GM12878 (cell line): ENCODE measurements around the gene IRAG1. TPM values are rescaled to one million over a fixed set of nuclear protein-coding genes. Genes with fewer than 3 reads are reported as not detected.

Experiments used
- ATAC-seq: fragments of 200-7000 bp; cut with Tn5 transposase; 3 replicates; pipeline ENCODE4 v1.9.1; 2020; ENCODE audit warnings: mild to moderate bottlenecking, moderate library complexity
- BruUV-seq: library from RNA; stranded (reverse); fragments of 400-500 nt; replicated peaks from 2 replicates; lab custom pipeline; 2021; lab: Mats Ljungman, UMichigan
- CTCF ChIA-PET: fragments of 300-600 bp; sonication (Branson Sonifier 250); formaldehyde crosslinking; extraction: SDS; loops from one replicate; lab custom pipeline; 2021; ENCODE audit warnings: inconsistent platforms; lab: Yijun Ruan, JAX
- POLR2A ChIA-PET: fragments of 350-600 bp; formaldehyde crosslinking; extraction: SDS; loops from one replicate; lab custom pipeline; 2021; ENCODE audit warnings: inconsistent platforms; lab: Charles Lee
- RAD21 ChIA-PET: fragments of 300-600 bp; sonication (Branson Sonifier 250); formaldehyde crosslinking; loops from one replicate; lab custom pipeline; 2023; ENCODE audit warnings: antibody characterized with exemption; ENCODE audit not compliant: unreplicated experiment; lab: Charles Lee
- SMC1A ChIA-PET: fragments of 300-600 bp; sonication (Branson Sonifier 250); formaldehyde crosslinking; loops from one replicate; lab custom pipeline; 2023; ENCODE audit not compliant: unreplicated experiment, uncharacterized antibody; lab: Charles Lee
- DNase-seq: peaks from one replicate; pipeline ENCODE4 v3.0.0-alpha.2; 2011; ENCODE audit warnings: low read depth, low spot score
- FAIRE-seq: peaks from 3 replicates; lab custom pipeline; 2011; peaks lifted over from hg19 to GRCh38; lab: Jason Lieb, UNC
- H2AFZ ChIP-seq: 2 replicates; pipeline ENCODE4 v1.6.0; 2011; ENCODE audit warnings: low read depth, low read length, control low read depth; ENCODE audit not compliant: control insufficient read depth
- H3K27ac ChIP-seq: 2 replicates; pipeline ENCODE4 v1.5.1; 2011; ENCODE audit warnings: control low read depth; ENCODE audit not compliant: control insufficient read depth, insufficient read depth
- H3K27me3 ChIP-seq, 2 experiments: replicated peaks in 1 of 2; 2 replicates each; pipeline versions ENCODE4 v1.6.0 to v1.6.1; 2011; ENCODE audit warnings: low read length in 1 of 2; ENCODE audit not compliant: control insufficient read depth in 2 of 2, insufficient read depth in 2 of 2
- H3K36me3 ChIP-seq, 2 experiments: 2 replicates each; pipeline ENCODE4 v1.5.1; 2011; ENCODE audit warnings: low read length in 1 of 2; ENCODE audit not compliant: control insufficient read depth in 2 of 2, insufficient read depth in 2 of 2
- H3K4me1 ChIP-seq: 2 replicates; pipeline ENCODE4 v1.6.1; 2011; ENCODE audit warnings: mild to moderate bottlenecking, low read length, moderate library complexity, mixed read lengths; ENCODE audit not compliant: control insufficient read depth, insufficient read depth
- H3K4me2 ChIP-seq: 2 replicates; pipeline ENCODE4 v1.6.0; 2011; ENCODE audit warnings: control low read depth; ENCODE audit not compliant: control insufficient read depth, insufficient read depth
- H3K4me3 ChIP-seq: fragments of 200-600 bp; sonication (generic); 2 replicates; pipeline ENCODE4 v1.5.1; 2016
- H3K79me2 ChIP-seq: 2 replicates; pipeline ENCODE4 v1.6.0; 2011; ENCODE audit warnings: low read length; ENCODE audit not compliant: control insufficient read depth, insufficient read depth
- H3K9ac ChIP-seq: 2 replicates; pipeline ENCODE4 v1.8.0; 2011; ENCODE audit warnings: low read length, control low read depth, mixed read lengths; ENCODE audit not compliant: control insufficient read depth, insufficient read depth
- H3K9me3 ChIP-seq: replicated peaks from 3 replicates; pipeline ENCODE4 v1.5.1; 2011; ENCODE audit warnings: mild to moderate bottlenecking, low read length; ENCODE audit not compliant: control insufficient read depth, insufficient read depth
- H4K20me1 ChIP-seq: 2 replicates; pipeline ENCODE4 v1.6.0; 2011; ENCODE audit not compliant: control insufficient read depth, insufficient read depth
- ASH2L ChIP-seq: fragments of 300-600, 200-600 bp; sonication (generic); IDR thresholded peaks from 2 replicates; pipeline ENCODE4 v1.6.1; 2017; ENCODE audit warnings: low read depth, mild to moderate bottlenecking, borderline replicate concordance
- CHD1 ChIP-seq: IDR thresholded peaks from 2 replicates; pipeline ENCODE4 v1.6.1; 2012; ENCODE audit warnings: low read depth, low read length, improper control_type of control experiment
- FOS ChIP-seq: IDR thresholded peaks from 3 replicates; pipeline ENCODE4 v1.6.1; 2011; ENCODE audit warnings: borderline replicate concordance; ENCODE audit not compliant: insufficient read length; ENCODE audit errors: extremely low read depth
- NKRF ChIP-seq: fragments of 450-650 bp; conservative IDR thresholded peaks from 2 replicates; pipeline ENCODE4 v1.6.1; 2017; ENCODE audit warnings: mild to moderate bottlenecking, moderate library complexity
- NRF1 ChIP-seq: conservative IDR thresholded peaks from 2 replicates; pipeline ENCODE4 v1.6.1; 2011; ENCODE audit warnings: mild to moderate bottlenecking, low read depth, low read length, improper control_type of control experiment
- RCOR1 ChIP-seq: conservative IDR thresholded peaks from 2 replicates; pipeline ENCODE4 v1.6.1; 2012; ENCODE audit warnings: low read depth, low read length, improper control_type of control experiment
- TBL1XR1 ChIP-seq: IDR thresholded peaks from 2 replicates; pipeline ENCODE4 v1.6.1; 2012; ENCODE audit warnings: low read depth, low read length, improper control_type of control experiment
- ZNF622 ChIP-seq: fragments of 450-650 bp; IDR thresholded peaks from 2 replicates; pipeline ENCODE4 v1.6.1; 2017; ENCODE audit warnings: mild to moderate bottlenecking, inconsistent platforms
- WGBS: methylation state at CpG from one replicate; pipeline ENCODE4 v1.1.6; 2016; ENCODE audit warnings: low lambda C conversion rate; ENCODE audit not compliant: insufficient replicate concordance, insufficient coverage; ENCODE audit errors: missing lambda C conversion rate; 5-methylcytosine and 5-hydroxymethylcytosine counted together
- in situ Hi-C: fragments of 300-500 bp; cut with MboI; formaldehyde crosslinking; loops from 9 replicates; pipeline ENCODE4 v1.14.3; 2018; ENCODE audit warnings: mixed read lengths
- intact Hi-C: fragments of 100-400 bp; cut with micrococcal nuclease; formaldehyde crosslinking; loops from one replicate; pipeline ENCODE4 v1.14.2; 2022; ENCODE audit not compliant: unreplicated experiment
- polyA plus RNA-seq, 11 experiments: library from polyadenylated mRNA; depleted of rRNA in 4 of 11; unstranded in 6 of 11; stranded (reverse) in 5 of 11; fragments of >200 nt; fragmentation: Nextera tagmentation in 4 of 11; fragmentation: Illumina TruSeq in 1 of 11; extraction: Ambion mirVana in 4 of 11; extraction: Trizol in 1 of 11; gene quantifications; 1 replicate in 1 of 11; 2 replicates in 10 of 11; pipeline versions ENCODE4 v1.2.1 to v1.2.3, GENCODE V29; 2011 to 2016; ENCODE audit warnings: inconsistent platforms in 2 of 11, missing spikeins in 2 of 11, low read depth in 1 of 11
- total RNA-seq, 4 experiments: library from RNA; depleted of rRNA in 3 of 4; stranded (reverse); fragments of >200 nt in 3 of 4; fragmentation: Illumina TruSeq in 1 of 4; extraction: Trizol in 1 of 4; gene quantifications; 2 replicates each; pipeline versions ENCODE4 v1.2.1 to v1.2.3, GENCODE V29; 2013 to 2021

The IRAG1 gene
- total and polyA plus RNA-seq, 10 of the 15 experiments (the other 5 are each of a cell fraction or from before 2014, with no cell fraction given) = 0.02 to 0.18 (median 0.06) TPM; not detected in 4

DNA sequence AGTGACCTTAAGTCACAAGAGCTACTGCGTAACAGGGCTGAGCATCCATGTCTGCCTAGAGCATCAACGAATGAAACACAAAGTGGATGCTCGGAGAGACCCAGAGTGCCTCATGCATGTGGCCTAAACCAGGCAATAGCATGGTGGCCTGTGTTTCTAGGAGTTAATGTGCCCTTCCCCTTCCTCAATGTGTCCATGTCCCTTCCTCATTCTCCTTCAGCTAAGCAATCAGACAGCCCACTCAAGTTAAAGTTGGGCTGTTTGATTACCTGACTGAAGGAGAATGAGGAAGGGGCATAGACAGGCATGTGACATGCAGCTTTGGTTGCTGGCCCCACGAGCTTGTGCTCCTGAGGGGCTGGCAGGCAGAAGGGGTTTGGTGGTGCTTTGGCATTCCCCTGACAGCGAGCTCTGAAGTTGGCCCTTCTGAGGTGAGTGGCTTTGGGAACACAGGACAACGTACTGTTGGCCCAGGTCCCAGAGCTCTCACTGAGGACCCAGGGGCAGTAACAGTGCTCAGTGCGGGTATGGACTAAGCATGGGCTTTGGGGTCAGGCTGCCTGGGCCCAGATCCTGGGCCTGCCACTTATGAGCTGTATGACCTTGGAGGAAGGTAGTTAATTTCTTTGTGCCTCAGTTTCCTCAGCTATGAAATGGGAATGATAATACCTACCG lies 46.7 kb downstream of the IRAG1 start:
- ChIA-PET RAD21 (interaction anchor here (0.8 to 1.3 kb wide), 4 partner anchors 9 to 241 kb away, joined by 3 to 5 read pairs (median 4); no protein-coding TSS in a partner anchor), CTCF (interaction anchor here (1.1 to 2.1 kb wide), 6 partner anchors 9 to 241 kb away, joined by 3 to 6 read pairs (median 4); no protein-coding TSS in a partner anchor), SMC1A (interaction anchor here (0.9 to 5.2 kb wide), 6 partner anchors 9 to 245 kb away, joined by 3 to 28 read pairs (median 4); no protein-coding TSS in a partner anchor), POLR2A (no interaction called here)
- intact Hi-C loops (no loop called here), in situ Hi-C loops (no loop called here)
- H3K79me2 ChIP-seq = no peaks in the 10 kb centered on the region
- no peak overlapping the region for H2AFZ ChIP-seq
- 45% methylated on average over 8 of the region's 8 CpGs for WGBS
- DNase-seq (no peak), ATAC-seq (no peak), FAIRE-seq (no peak)
- no peaks in the 10 kb centered on the region for H3K9me3 ChIP-seq
- TF ChIP-seq FOS (no peak), RCOR1 (no peak), NRF1 (no peak), ZNF622 (no peak), TBL1XR1 (no peak), NKRF (no peak), CHD1 (no peak), ASH2L (no peak)
- no peak overlapping the region for H3K27ac ChIP-seq
- H3K4me1 ChIP-seq = peaks cover 12% of the 10 kb centered on the region
- BruUV-seq = no TSS peak
- H3K4me2 ChIP-seq = no peak overlapping the region
- no peaks in the 10 kb centered on the region; a peak in 1 of 4 replicates for H3K27me3 ChIP-seq
- no peaks in the 10 kb centered on the region for H4K20me1 ChIP-seq
- H3K4me3 ChIP-seq = no peak overlapping the region
- H3K36me3 ChIP-seq = no peaks in the 10 kb centered on the region
- no peak overlapping the region for H3K9ac ChIP-seq
